ENCODE results near the gene DNMT1. TPM values are rescaled to one million over a fixed set of nuclear protein-coding genes. Genes with fewer than 3 reads are reported as not detected.

The DNMT1 gene
- total RNA-seq, 1 experiment from 2014 or later = 168 TPM

DNA sequence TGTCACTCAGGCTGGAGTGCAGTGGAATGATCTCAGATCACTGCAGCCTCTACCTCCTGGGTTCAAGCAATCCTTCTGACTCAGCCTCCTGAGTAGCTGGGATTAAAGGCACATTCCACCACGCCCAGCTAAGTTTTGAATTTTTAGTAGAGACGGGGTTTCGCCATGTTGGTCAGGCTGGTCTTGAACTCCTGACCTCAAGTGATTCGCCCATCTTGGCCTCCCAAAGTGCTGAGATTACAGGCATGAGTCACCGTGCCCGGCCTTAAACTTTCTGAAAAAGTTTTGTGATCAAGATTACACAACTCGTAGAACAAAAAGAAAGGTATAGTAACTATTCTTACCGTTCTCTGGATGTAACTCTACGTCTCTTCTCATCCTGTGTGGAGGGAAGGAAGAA is 21.2 kb downstream of the DNMT1 start:
- in situ Hi-C loops (cut with HindIII; ENCODE audit: low pct_unique_long_range_greater_than_20kb, low sequenced_read_pairs) (no loop called here), intact Hi-C loops (cut with micrococcal nuclease; ENCODE audit: unreplicated experiment) (no loop called here)
- Histone ChIP-seq H3K9me3 (ENCODE audit: control insufficient read depth, insufficient read depth, low read depth, low read length) (no peaks in the 10 kb centered on the region), H3K4me3 (ENCODE audit: low read depth in 2 of 2, low read length in 2 of 2) (no peak overlapping the region), H3K27me3 (ENCODE audit: control insufficient read depth, insufficient read depth, low read length) (no peaks in the 10 kb centered on the region), H3K36me3 (ENCODE audit: control insufficient read depth, insufficient read depth, low read length) (peaks cover 8% of the 10 kb centered on the region), H3K4me1 (ENCODE audit: control insufficient read depth, insufficient read depth, low read length) (no peaks in the 10 kb centered on the region), H3K27ac (ENCODE audit: low read length) (no peak overlapping the region)
- POLR2A ChIA-PET = no interaction called here
- TF ChIP-seq TCF7L2 (IDR thresholded peaks at IDR 0.05; ENCODE audit: low read depth, low read length) = no peak
- no peak for TF ChIP-seq POLR2AphosphoS5 (IDR thresholded peaks at IDR 0.05; ENCODE audit: low read depth, low read length)
- TF ChIP-seq, protein P1, sequence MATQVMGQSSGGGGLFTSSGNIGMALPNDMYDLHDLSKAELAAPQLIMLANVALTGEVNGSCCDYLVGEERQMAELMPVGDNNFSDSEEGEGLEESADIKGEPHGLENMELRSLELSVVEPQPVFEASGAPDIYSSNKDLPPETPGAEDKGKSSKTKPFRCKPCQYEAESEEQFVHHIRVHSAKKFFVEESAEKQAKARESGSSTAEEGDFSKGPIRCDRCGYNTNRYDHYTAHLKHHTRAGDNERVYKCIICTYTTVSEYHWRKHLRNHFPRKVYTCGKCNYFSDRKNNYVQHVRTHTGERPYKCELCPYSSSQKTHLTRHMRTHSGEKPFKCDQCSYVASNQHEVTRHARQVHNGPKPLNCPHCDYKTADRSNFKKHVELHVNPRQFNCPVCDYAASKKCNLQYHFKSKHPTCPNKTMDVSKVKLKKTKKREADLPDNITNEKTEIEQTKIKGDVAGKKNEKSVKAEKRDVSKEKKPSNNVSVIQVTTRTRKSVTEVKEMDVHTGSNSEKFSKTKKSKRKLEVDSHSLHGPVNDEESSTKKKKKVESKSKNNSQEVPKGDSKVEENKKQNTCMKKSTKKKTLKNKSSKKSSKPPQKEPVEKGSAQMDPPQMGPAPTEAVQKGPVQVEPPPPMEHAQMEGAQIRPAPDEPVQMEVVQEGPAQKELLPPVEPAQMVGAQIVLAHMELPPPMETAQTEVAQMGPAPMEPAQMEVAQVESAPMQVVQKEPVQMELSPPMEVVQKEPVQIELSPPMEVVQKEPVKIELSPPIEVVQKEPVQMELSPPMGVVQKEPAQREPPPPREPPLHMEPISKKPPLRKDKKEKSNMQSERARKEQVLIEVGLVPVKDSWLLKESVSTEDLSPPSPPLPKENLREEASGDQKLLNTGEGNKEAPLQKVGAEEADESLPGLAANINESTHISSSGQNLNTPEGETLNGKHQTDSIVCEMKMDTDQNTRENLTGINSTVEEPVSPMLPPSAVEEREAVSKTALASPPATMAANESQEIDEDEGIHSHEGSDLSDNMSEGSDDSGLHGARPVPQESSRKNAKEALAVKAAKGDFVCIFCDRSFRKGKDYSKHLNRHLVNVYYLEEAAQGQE (IDR thresholded peaks at IDR 0.05; ENCODE audit: insufficient read depth in 1 of 2, low read depth in 2 of 2, low read length in 1 of 2) = no peak
- TF ChIP-seq SIN3A (IDR thresholded peaks at IDR 0.05; ENCODE audit: borderline replicate concordance, insufficient read depth, low read depth, low read length) = no peak
- TF ChIP-seq, protein P2, sequence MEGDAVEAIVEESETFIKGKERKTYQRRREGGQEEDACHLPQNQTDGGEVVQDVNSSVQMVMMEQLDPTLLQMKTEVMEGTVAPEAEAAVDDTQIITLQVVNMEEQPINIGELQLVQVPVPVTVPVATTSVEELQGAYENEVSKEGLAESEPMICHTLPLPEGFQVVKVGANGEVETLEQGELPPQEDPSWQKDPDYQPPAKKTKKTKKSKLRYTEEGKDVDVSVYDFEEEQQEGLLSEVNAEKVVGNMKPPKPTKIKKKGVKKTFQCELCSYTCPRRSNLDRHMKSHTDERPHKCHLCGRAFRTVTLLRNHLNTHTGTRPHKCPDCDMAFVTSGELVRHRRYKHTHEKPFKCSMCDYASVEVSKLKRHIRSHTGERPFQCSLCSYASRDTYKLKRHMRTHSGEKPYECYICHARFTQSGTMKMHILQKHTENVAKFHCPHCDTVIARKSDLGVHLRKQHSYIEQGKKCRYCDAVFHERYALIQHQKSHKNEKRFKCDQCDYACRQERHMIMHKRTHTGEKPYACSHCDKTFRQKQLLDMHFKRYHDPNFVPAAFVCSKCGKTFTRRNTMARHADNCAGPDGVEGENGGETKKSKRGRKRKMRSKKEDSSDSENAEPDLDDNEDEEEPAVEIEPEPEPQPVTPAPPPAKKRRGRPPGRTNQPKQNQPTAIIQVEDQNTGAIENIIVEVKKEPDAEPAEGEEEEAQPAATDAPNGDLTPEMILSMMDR (IDR thresholded peaks at IDR 0.05) = no peak
- ATAC-seq (no peak), DNase-seq (ENCODE audit: low read depth, low spot score) (no peak)
- no TSS peak for BruUV-seq (replicated peaks)
- CTCF ChIA-PET = no interaction called here

DNA sequence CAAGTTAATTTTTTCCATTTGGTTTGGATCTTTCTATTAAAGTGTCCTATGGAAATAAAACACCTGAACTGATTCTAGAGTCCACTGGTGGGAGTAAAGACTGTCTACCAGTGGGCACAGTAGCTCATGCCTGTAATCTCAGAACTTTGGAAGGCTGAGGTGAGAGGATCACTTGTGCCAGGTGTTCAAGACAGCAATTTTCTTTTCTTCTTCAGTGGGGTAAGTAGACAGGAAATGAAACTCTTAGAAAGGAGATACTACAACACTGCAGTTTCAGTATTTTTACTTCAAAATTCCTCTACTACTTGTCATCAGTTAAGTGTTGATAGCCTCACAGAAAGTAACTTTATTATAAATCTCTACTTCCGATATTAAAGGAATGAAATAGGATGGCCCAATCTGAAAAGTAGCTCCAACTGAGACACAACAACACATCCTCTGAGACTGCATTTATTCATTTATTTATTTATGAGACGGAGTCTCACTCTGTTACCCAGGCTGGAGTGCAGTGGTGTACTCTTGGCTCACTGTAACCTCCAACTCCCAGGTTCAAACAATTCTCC is 26.3 kb downstream of the DNMT1 start:
- ChIA-PET CTCF (no interaction called here), POLR2A (no interaction called here)
- TF ChIP-seq TCF7L2 (IDR thresholded peaks at IDR 0.05; ENCODE audit: low read depth, low read length) (no peak), SIN3A (IDR thresholded peaks at IDR 0.05; ENCODE audit: borderline replicate concordance, insufficient read depth, low read depth, low read length) (no peak), POLR2AphosphoS5 (IDR thresholded peaks at IDR 0.05; ENCODE audit: low read depth, low read length) (no peak)
- TF ChIP-seq, protein P2 (IDR thresholded peaks at IDR 0.05) = no peak
- TF ChIP-seq, protein P1 (IDR thresholded peaks at IDR 0.05; ENCODE audit: insufficient read depth in 1 of 2, low read depth in 2 of 2, low read length in 1 of 2) = no peak
- intact Hi-C loops (cut with micrococcal nuclease; ENCODE audit: unreplicated experiment) = no loop called here
- BruUV-seq (replicated peaks) = no TSS peak
- ATAC-seq = no peak
- Histone ChIP-seq H3K4me1 (ENCODE audit: control insufficient read depth, insufficient read depth, low read length) (no peaks in the 10 kb centered on the region), H3K27ac (ENCODE audit: low read length) (no peak overlapping the region), H3K9me3 (ENCODE audit: control insufficient read depth, insufficient read depth, low read depth, low read length) (no peaks in the 10 kb centered on the region), H3K27me3 (ENCODE audit: control insufficient read depth, insufficient read depth, low read length) (no peaks in the 10 kb centered on the region), H3K36me3 (ENCODE audit: control insufficient read depth, insufficient read depth, low read length) (peaks cover 5% of the 10 kb centered on the region), H3K4me3 (ENCODE audit: low read depth in 2 of 2, low read length in 2 of 2) (no peak overlapping the region)
- in situ Hi-C loops (cut with HindIII; ENCODE audit: low pct_unique_long_range_greater_than_20kb, low sequenced_read_pairs) = no loop called here
- no peak for DNase-seq (ENCODE audit: low read depth, low spot score)
